Measurements from ENCODE around the gene C1QTNF6. TPM values are rescaled to one million over a fixed set of nuclear protein-coding genes. Genes with fewer than 3 reads are reported as not detected.
A peak's percentile ranks its signal among the peaks of the same experiment; 100 is the strongest.

Gene C1QTNF6
- total RNA-seq, 1 experiment from 2014 or later = 85.9 TPM

DNA sequence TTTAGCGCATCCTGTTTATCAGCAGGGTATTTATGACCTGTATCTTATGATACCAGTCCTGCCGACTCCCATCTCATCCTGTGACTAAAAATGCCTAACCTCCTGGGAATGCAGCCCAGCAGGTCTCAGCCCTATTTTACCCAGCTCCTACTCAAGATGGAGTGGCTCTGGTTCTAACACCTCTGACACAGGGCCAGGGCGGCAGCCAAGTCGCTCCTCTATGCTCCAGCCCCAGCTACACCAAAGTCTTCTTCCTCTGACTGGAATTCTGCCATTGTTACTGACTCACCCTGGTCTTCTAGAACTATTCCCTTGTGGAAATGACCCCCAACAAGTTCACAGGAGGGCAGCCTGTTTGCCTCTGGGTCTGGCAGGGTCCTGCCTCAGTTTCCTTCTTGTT, 7.9 kb upstream of the C1QTNF6 start:
- CTCF ChIA-PET = no interaction called here
- Histone ChIP-seq H3K4me3 (no peak overlapping the region), H3F3A (ENCODE audit: insufficient read depth, low read depth) (peaks cover 54% of the 10 kb centered on the region), H3K27ac (peak overlapping the region; percentile 94), H3K4me2 (peak overlapping the region; percentile 96), H4K20me1 (ENCODE audit: insufficient read depth) (no peaks in the 10 kb centered on the region), H3K9me3 (ENCODE audit: insufficient read depth, low read depth) (no peaks in the 10 kb centered on the region), H3K4me1 (replicated peaks; ENCODE audit: insufficient read depth) (peaks cover 74% of the 10 kb centered on the region), H3K9me2 (ENCODE audit: insufficient read depth) (no peaks in the 10 kb centered on the region), H3K36me3 (ENCODE audit: low read depth) (no peaks in the 10 kb centered on the region; the same call in 1 of the 2 replicates), H3K79me2 (ENCODE audit: low read depth) (peaks cover 32% of the 10 kb centered on the region; the same call in 1 of the 2 replicates), H3K27me3 (ENCODE audit: insufficient read depth, low read depth) (no peaks in the 10 kb centered on the region), H2AFZ (no peak overlapping the region)
- BruUV-seq (replicated peaks) = no TSS peak
- POLR2A ChIA-PET (ENCODE audit: unreplicated experiment) = interaction anchor here (0.7 kb wide), 1 partner anchor 108 kb away, joined by 5 read pairs; no protein-coding TSS in a partner anchor
- intact Hi-C loops (cut with micrococcal nuclease; ENCODE audit: unreplicated experiment) = loop anchor here (1.0 to 10.0 kb wide), 9 partner anchors 39 to 864 kb away; partner anchors contain the start of gene IFT27
- TF ChIP-seq, protein P1, sequence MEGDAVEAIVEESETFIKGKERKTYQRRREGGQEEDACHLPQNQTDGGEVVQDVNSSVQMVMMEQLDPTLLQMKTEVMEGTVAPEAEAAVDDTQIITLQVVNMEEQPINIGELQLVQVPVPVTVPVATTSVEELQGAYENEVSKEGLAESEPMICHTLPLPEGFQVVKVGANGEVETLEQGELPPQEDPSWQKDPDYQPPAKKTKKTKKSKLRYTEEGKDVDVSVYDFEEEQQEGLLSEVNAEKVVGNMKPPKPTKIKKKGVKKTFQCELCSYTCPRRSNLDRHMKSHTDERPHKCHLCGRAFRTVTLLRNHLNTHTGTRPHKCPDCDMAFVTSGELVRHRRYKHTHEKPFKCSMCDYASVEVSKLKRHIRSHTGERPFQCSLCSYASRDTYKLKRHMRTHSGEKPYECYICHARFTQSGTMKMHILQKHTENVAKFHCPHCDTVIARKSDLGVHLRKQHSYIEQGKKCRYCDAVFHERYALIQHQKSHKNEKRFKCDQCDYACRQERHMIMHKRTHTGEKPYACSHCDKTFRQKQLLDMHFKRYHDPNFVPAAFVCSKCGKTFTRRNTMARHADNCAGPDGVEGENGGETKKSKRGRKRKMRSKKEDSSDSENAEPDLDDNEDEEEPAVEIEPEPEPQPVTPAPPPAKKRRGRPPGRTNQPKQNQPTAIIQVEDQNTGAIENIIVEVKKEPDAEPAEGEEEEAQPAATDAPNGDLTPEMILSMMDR (conservative IDR thresholded peaks at IDR 0.05) = no peak
- TF ChIP-seq EZH2 (IDR thresholded peaks at IDR 0.05; ENCODE audit: low read depth) = no peak
- peak; percentile 79 to 86 for DNase-seq

DNA sequence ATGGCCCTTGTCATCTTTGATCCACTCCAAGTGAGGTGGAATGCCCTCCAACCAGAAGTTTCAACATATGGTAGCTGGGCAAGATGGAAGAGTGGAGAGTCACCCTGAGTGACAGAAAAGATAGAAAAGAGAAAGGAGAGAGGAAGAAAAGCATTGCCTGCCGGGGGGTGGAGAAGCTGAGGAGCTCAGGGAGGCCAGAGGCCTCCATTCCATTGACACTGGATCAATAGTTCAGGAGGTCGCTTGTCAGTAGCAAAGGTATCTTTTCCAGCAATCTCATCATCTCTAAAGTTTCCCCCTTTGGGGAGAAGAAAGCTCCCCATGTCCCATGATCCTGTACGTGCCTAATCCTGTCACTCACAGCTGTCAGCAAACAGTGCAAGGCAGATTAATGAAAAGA, 6.7 kb upstream of the C1QTNF6 start:
- H3K27ac ChIP-seq = peak overlapping the region; percentile 94
- ChIA-PET POLR2A (ENCODE audit: unreplicated experiment) (no interaction called here), CTCF (no interaction called here)
- H3K4me2 ChIP-seq = no peak overlapping the region
- H3K4me1 ChIP-seq (replicated peaks; ENCODE audit: insufficient read depth) = peaks cover 81% of the 10 kb centered on the region
- no peak overlapping the region for H2AFZ ChIP-seq
- no peaks in the 10 kb centered on the region; the same call in 1 of the 2 replicates for H3K36me3 ChIP-seq (ENCODE audit: low read depth)
- no peak for DNase-seq
- intact Hi-C loops (cut with micrococcal nuclease; ENCODE audit: unreplicated experiment) = loop anchor here (5.0 to 10.0 kb wide), 6 partner anchors 37 to 862 kb away; no protein-coding TSS in a partner anchor
- H4K20me1 ChIP-seq (ENCODE audit: insufficient read depth) = no peaks in the 10 kb centered on the region
- H3F3A ChIP-seq (ENCODE audit: insufficient read depth, low read depth) = peaks cover 66% of the 10 kb centered on the region
- TF ChIP-seq, protein P1 (conservative IDR thresholded peaks at IDR 0.05) = no peak
- TF ChIP-seq EZH2 (IDR thresholded peaks at IDR 0.05; ENCODE audit: low read depth) = no peak
- peaks cover 32% of the 10 kb centered on the region; the same call in 1 of the 2 replicates for H3K79me2 ChIP-seq (ENCODE audit: low read depth)
- H3K27me3 ChIP-seq (ENCODE audit: insufficient read depth, low read depth) = no peaks in the 10 kb centered on the region
- BruUV-seq (replicated peaks) = no TSS peak
- H3K9me2 ChIP-seq (ENCODE audit: insufficient read depth) = no peaks in the 10 kb centered on the region
- H3K9me3 ChIP-seq (ENCODE audit: insufficient read depth, low read depth) = no peaks in the 10 kb centered on the region
- H3K4me3 ChIP-seq = no peak overlapping the region

DNA sequence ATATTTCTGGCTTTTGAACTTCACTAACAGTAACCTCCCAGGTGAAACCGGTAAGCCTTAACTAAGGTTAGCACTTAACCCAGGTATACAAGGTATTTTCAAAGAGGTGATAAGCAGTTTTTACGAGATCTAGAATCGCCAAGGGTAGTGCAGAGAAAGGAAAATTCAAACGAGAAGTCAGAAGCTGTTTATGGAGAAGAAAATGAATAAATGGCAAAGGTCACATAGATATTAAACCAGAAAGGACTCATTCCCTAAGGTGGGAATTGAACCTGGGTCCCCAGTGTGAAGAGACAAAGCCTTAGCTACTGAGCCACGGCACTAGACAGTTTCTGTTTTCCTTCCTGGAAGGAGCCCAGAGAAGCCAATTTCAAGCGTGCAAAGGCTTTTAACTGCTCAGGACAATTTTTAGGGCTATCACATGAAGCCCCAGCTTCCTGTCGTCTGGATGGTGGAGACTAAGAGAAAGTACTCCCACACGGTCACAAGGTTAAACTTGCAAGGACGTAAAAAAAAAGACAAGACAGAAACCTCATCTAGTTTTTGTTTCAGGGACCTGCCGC, 5.7 kb upstream of the C1QTNF6 start:
- H4K20me1 ChIP-seq (ENCODE audit: insufficient read depth) = no peaks in the 10 kb centered on the region
- H3F3A ChIP-seq (ENCODE audit: insufficient read depth, low read depth) = peaks cover 74% of the 10 kb centered on the region
- ChIA-PET POLR2A (ENCODE audit: unreplicated experiment) (no interaction called here), CTCF (no interaction called here)
- intact Hi-C loops (cut with micrococcal nuclease; ENCODE audit: unreplicated experiment) = loop anchor here (10.0 kb wide), 1 partner anchor 261 kb away; no protein-coding TSS in a partner anchor
- no peak for TF ChIP-seq EZH2 (IDR thresholded peaks at IDR 0.05; ENCODE audit: low read depth)
- TF ChIP-seq, protein P1 (conservative IDR thresholded peaks at IDR 0.05) = no peak
- H3K79me2 ChIP-seq (ENCODE audit: low read depth) = peaks cover 28% of the 10 kb centered on the region; the same call in 1 of the 2 replicates
- no peaks in the 10 kb centered on the region for H3K27me3 ChIP-seq (ENCODE audit: insufficient read depth, low read depth)
- H3K4me2 ChIP-seq = no peak overlapping the region
- no peak for DNase-seq
- H3K9me2 ChIP-seq (ENCODE audit: insufficient read depth) = no peaks in the 10 kb centered on the region
- no peak overlapping the region for H3K4me3 ChIP-seq
- BruUV-seq (replicated peaks) = no TSS peak
- H3K4me1 ChIP-seq (replicated peaks; ENCODE audit: insufficient read depth) = peaks cover 89% of the 10 kb centered on the region
- no peaks in the 10 kb centered on the region; the same call in 1 of the 2 replicates for H3K36me3 ChIP-seq (ENCODE audit: low read depth)
- no peak overlapping the region for H2AFZ ChIP-seq
- no peaks in the 10 kb centered on the region for H3K9me3 ChIP-seq (ENCODE audit: insufficient read depth, low read depth)
- no peak overlapping the region for H3K27ac ChIP-seq

Data from PC-9 (cell line).